RWPE2 (cell line): ENCODE results near the gene HERC4.

Source experiments
- ATAC-seq: fragments of 200-7000 bp; cut with Tn5 transposase; 3 replicates; pipeline ENCODE4 v1.9.1; 2021; ENCODE audit warnings: low read depth
- DNase-seq: peaks from one replicate; pipeline ENCODE4 v3.0.0-alpha.2; 2020; ENCODE audit warnings: low spot score
- H3K27ac ChIP-seq: fragments of 450-650 bp; 2 replicates; pipeline ENCODE4 v1.5.1; 2017; ENCODE audit warnings: mild to moderate bottlenecking; ENCODE audit not compliant: poor library complexity, severe bottlenecking
- H3K27me3 ChIP-seq: fragments of 250-450 bp; sonication (Bioruptor Pico); 2 replicates; pipeline ENCODE4 v1.5.1; 2021; ENCODE audit warnings: mild to moderate bottlenecking, moderate library complexity; ENCODE audit not compliant: insufficient read depth, poor library complexity, severe bottlenecking
- H3K36me3 ChIP-seq: fragments of 250-450 bp; sonication (Bioruptor Pico); 2 replicates; pipeline ENCODE4 v1.5.1; 2020; ENCODE audit warnings: low read depth, mild to moderate bottlenecking, moderate library complexity
- H3K4me1 ChIP-seq: fragments of 250-450 bp; sonication (Bioruptor Pico); 2 replicates; pipeline ENCODE4 v1.5.1; 2021; ENCODE audit warnings: mild to moderate bottlenecking, moderate library complexity; ENCODE audit not compliant: insufficient read depth, poor library complexity, severe bottlenecking
- H3K4me3 ChIP-seq: fragments of 250-450 bp; sonication (Bioruptor Pico); 2 replicates; pipeline ENCODE4 v1.5.1; 2021; ENCODE audit warnings: mild to moderate bottlenecking, moderate library complexity; ENCODE audit not compliant: severe bottlenecking
- H3K9me3 ChIP-seq: fragments of 250-450 bp; sonication (Bioruptor Pico); 2 replicates; pipeline ENCODE4 v1.5.1; 2021; ENCODE audit warnings: mild to moderate bottlenecking, moderate library complexity; ENCODE audit not compliant: severe bottlenecking
- TF ChIP-seq, protein P1 (sequence below): fragments of 450-650 bp; IDR thresholded peaks from one replicate; pipeline ENCODE4 v1.5.1; 2017; ENCODE audit warnings: mild to moderate bottlenecking, moderate library complexity; ENCODE audit not compliant: poor library complexity, severe bottlenecking

The HERC4 gene

DNA sequence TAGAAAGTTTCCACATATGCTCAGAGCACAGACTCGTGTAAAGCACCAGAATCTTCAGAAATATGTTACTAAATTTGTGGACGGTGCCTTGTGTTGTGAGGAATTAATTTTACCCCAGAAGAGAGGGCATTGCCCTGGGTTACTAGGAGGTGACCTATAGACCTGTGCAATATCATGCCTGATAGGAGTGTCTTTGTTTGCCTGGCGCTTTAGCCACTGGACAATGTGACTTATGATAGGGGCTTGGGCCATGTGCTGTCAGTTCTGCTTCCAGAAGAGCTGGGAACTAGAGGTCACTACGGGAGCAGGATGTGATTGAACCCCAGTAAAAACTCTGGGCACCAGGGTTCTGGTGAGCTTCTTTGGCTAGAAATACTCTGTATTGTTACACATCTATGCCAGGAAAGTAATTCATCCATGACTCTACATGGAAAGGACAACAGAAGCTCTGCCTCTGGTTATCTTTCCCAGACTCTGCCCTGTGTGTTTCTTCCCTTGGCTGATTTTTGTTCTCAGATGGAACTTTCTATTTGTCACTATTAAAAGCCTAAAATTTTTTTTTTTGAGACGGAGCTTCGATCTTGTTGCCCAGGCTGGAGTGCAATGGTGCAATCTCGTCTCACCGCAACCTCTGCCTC is 115.1 kb downstream of the HERC4 start:
- no peak overlapping the region for H3K4me3 ChIP-seq
- ATAC-seq (no peak), DNase-seq (no peak)
- peaks cover 33% of the 10 kb centered on the region for H3K36me3 ChIP-seq
- TF ChIP-seq, protein P1, sequence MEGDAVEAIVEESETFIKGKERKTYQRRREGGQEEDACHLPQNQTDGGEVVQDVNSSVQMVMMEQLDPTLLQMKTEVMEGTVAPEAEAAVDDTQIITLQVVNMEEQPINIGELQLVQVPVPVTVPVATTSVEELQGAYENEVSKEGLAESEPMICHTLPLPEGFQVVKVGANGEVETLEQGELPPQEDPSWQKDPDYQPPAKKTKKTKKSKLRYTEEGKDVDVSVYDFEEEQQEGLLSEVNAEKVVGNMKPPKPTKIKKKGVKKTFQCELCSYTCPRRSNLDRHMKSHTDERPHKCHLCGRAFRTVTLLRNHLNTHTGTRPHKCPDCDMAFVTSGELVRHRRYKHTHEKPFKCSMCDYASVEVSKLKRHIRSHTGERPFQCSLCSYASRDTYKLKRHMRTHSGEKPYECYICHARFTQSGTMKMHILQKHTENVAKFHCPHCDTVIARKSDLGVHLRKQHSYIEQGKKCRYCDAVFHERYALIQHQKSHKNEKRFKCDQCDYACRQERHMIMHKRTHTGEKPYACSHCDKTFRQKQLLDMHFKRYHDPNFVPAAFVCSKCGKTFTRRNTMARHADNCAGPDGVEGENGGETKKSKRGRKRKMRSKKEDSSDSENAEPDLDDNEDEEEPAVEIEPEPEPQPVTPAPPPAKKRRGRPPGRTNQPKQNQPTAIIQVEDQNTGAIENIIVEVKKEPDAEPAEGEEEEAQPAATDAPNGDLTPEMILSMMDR: no peak
- peaks cover 4% of the 10 kb centered on the region for H3K4me1 ChIP-seq
- H3K27me3 ChIP-seq: no peaks in the 10 kb centered on the region
- H3K9me3 ChIP-seq: no peaks in the 10 kb centered on the region
- no peak overlapping the region for H3K27ac ChIP-seq

DNA sequence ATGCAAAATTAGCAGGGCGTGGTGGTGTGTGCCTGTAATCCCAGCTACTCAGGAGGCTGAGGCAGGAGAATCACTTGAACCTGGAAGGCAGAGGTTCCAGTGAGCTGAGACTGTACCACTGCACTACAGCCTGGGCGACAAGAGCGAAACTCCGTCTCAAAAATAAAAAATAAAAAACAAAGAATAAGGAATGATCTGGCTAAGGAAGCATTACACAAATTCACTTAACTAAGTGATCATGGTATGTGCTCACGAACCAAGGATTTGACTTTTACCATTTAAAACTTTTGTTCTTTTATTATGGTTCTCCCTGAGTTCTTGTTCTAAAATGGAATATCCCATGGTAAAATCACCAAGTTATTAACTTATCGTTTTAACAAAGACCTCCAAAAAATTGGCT is 119.5 kb downstream of the HERC4 start:
- no peak for ATAC-seq
- Histone ChIP-seq H3K27ac (no peak overlapping the region), H3K27me3 (no peaks in the 10 kb centered on the region), H3K36me3 (peaks cover 47% of the 10 kb centered on the region), H3K4me3 (no peak overlapping the region), H3K9me3 (no peaks in the 10 kb centered on the region), H3K4me1 (no peaks in the 10 kb centered on the region)
- no peak for DNase-seq
- TF ChIP-seq, protein P1: no peak

DNA sequence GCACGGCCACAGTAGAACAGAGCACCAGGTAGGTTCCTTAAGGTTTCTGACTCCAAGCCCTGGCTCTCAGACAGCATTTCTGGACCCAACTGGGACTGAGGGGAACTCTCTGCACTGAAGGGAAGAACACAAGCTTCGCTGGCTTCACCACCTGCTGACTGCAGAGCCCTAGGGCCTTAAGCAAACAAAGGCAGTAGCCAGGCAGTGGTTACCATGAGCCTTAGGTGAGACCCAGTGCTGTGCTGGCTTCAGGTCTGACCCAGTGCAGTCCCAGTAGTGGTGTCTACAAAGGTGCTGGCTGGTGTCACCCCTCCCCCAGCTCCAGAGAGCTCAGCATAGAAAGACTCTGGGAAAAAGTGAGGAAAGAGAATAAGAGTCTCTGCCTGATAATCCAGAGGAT is 131.2 kb downstream of the HERC4 start:
- Histone ChIP-seq H3K36me3 (peaks cover 66% of the 10 kb centered on the region), H3K9me3 (no peaks in the 10 kb centered on the region), H3K27me3 (no peaks in the 10 kb centered on the region), H3K4me1 (no peaks in the 10 kb centered on the region), H3K27ac (no peak overlapping the region), H3K4me3 (no peak overlapping the region)
- no peak; the same call in 2 of the 3 replicates for ATAC-seq
- TF ChIP-seq, protein P1: no peak
- no peak for DNase-seq

DNA sequence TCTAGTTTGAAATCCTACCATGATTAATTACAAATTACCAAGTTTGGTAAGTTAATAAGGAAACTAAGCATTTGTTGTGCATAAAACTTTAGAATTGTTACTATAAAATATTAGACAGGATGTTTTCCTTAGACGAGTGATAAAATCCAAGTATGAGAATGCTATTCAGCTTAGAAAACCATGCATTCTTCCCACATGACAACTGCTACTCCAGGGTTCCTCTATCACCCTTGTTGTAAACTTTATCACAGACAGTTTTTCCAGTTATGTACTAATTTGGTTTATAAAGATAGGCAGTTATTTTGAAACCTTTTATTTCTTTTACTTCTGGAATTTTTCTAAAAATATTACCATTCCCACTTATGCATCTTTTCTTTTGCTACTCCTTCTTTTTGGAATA is 138.7 kb downstream of the HERC4 start:
- Histone ChIP-seq H3K4me1 (no peaks in the 10 kb centered on the region), H3K4me3 (no peak overlapping the region), H3K27ac (no peak overlapping the region), H3K27me3 (no peaks in the 10 kb centered on the region), H3K36me3 (peaks cover 85% of the 10 kb centered on the region), H3K9me3 (no peaks in the 10 kb centered on the region)
- ATAC-seq: no peak
- DNase-seq: no peak
- TF ChIP-seq, protein P1: no peak

DNA sequence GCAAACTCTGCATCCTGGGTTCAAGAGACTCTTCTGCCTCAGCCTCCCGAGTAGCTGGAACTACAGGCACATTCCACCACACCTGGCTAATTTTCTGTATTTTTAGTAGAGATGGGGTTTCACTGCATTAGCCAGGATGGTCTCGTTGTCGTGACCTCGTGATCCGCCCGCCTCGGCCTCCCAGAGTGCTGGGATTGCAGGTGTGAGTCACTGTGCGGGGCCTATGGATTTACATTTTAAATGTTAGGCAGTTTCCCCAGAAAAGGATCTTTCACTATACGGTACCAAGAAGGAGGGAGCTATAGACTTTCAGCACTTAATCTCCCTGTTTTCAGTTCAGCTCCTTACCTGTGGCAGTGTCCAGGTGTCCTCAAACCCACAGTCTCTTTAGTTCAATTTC is 139.9 kb downstream of the HERC4 start:
- Histone ChIP-seq H3K9me3 (no peaks in the 10 kb centered on the region), H3K4me3 (no peak overlapping the region), H3K4me1 (no peaks in the 10 kb centered on the region), H3K27ac (no peak overlapping the region), H3K36me3 (peaks cover 88% of the 10 kb centered on the region), H3K27me3 (no peaks in the 10 kb centered on the region)
- ATAC-seq (no peak), DNase-seq (no peak)
- TF ChIP-seq, protein P1: no peak
